ENCODE data around the gene PRKN.

The PRKN gene

DNA sequence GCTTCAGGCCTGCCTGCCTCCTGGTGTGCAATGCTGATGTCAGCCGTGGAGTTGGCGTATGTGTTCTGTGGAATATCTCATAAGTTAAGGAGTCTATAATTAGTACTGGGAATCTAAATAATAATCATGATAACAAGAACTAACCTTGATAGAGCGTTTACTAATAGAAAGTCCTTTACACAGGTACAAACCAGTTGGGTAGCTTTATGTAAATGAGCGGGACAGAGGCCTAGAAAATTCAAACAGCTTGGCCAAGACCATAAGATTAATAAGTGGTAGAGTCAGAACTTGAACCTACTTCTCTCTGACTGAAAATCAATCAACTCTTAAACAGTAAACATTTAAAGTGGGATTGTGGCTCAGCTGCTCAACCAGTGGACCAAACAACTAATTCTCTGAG lies 882.8 kb downstream of the PRKN start:
- H3K27ac ChIP-seq (ENCODE audit: low read depth, low read length), result no peak overlapping the region
- no peaks in the 10 kb centered on the region for H3K27me3 ChIP-seq (ENCODE audit: control insufficient read depth in 1 of 2, insufficient read depth in 2 of 2, low read length in 2 of 2)
- H3K4me1 ChIP-seq (ENCODE audit: insufficient read depth, low read length), result no peaks in the 10 kb centered on the region
- H3K9ac ChIP-seq (ENCODE audit: low read length), result no peak overlapping the region
- no peaks in the 10 kb centered on the region for H3K36me3 ChIP-seq (ENCODE audit: insufficient read depth, low read length)
- no peaks in the 10 kb centered on the region for H3K9me3 ChIP-seq (ENCODE audit: low read length)
- H3K4me3 ChIP-seq (ENCODE audit: low read depth in 1 of 2, low read length in 2 of 2), result no peak overlapping the region

DNA sequence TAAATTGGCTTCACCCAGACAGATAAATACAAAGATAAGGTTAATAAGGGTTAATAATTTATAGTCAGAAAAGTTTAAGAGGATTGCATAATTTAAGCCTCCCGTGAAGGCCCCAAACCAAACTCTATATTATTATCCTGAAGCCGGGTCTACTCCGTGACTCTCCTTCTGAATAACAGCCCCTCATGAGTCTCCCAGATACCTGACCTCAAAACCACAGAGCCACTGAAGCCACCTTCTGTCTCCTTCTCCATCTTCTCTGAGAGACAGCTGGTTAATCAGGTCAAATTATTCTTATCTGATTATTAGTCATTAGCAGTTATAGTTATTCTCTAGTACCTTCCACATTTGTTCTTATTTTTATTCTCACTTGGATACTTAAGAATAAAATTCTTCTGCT lies 884.5 kb downstream of the PRKN start:
- no peaks in the 10 kb centered on the region for H3K36me3 ChIP-seq (ENCODE audit: insufficient read depth, low read length)
- no peaks in the 10 kb centered on the region for H3K9me3 ChIP-seq (ENCODE audit: low read length)
- H3K27ac ChIP-seq (ENCODE audit: low read depth, low read length), result no peak overlapping the region
- no peaks in the 10 kb centered on the region for H3K4me1 ChIP-seq (ENCODE audit: insufficient read depth, low read length)
- no peak overlapping the region for H3K9ac ChIP-seq (ENCODE audit: low read length)
- H3K4me3 ChIP-seq (ENCODE audit: low read depth in 1 of 2, low read length in 2 of 2), result no peak overlapping the region
- H3K27me3 ChIP-seq (ENCODE audit: control insufficient read depth in 1 of 2, insufficient read depth in 2 of 2, low read length in 2 of 2), result no peaks in the 10 kb centered on the region

DNA sequence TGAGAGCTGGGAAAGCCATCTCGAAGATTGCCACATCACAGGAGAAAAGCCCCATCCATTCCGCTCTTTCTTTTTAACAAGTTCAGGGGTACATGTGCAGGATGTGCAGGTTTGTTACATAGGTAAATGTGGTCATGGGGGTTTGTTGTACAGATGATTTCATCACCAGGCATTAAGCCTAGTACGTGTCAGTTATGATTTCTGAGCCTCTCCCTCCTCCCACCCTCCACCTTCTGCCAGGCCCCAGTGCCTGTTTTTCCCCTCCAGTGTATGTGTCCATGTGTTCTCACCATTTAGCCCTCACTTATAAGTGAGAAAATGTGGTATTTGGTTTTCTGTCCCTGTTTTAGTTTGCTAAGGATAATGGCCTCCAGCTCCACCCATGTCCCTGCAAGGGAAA lies 887.2 kb downstream of the PRKN start:
- H3K4me3 ChIP-seq (ENCODE audit: low read depth in 1 of 2, low read length in 2 of 2), result no peak overlapping the region
- no peaks in the 10 kb centered on the region for H3K9me3 ChIP-seq (ENCODE audit: low read length)
- H3K4me1 ChIP-seq (ENCODE audit: insufficient read depth, low read length), result no peaks in the 10 kb centered on the region
- H3K27me3 ChIP-seq (ENCODE audit: control insufficient read depth in 1 of 2, insufficient read depth in 2 of 2, low read length in 2 of 2), result no peaks in the 10 kb centered on the region
- no peak overlapping the region for H3K27ac ChIP-seq (ENCODE audit: low read depth, low read length)
- no peaks in the 10 kb centered on the region for H3K36me3 ChIP-seq (ENCODE audit: insufficient read depth, low read length)
- H3K9ac ChIP-seq (ENCODE audit: low read length), result no peak overlapping the region

DNA sequence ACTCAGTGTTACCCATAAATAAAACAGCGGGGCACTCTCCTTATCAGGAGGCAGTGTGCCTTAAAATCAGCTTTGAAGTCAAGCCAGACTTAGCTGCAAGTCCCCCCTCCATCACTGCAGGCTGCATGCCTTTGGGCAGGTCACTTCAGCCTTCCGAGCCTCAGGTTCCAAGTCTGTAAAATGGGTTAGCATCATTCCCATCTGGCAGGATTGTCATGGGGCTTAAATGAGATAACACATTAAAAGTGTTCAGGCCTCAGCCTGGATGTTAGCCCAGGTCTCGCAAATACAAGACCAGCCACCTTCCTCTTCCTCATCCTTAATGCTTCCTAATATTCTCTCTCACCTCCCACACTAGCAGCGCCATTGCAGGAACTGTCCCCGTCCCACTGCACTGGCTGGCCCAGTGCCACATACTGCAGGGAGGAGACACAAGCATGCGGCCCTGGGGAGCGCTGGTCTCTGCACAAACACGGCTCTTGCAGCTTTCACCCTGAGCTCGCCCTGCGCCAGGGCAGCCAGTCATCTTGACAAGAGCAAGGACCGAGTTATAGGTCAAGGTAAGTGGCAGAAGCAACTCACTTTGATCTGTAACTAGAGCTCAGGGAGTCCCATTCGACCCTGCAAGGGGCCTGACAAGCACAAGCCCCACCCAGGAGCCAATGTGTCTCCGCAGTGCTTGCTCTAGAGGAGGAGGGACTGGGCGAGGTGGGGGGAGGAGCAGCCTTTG lies 889.1 kb downstream of the PRKN start:
- Histone ChIP-seq H3K9ac (ENCODE audit: low read length) (no peak overlapping the region), H3K27me3 (ENCODE audit: control insufficient read depth in 1 of 2, insufficient read depth in 2 of 2, low read length in 2 of 2) (no peaks in the 10 kb centered on the region), H3K4me3 (ENCODE audit: low read depth in 1 of 2, low read length in 2 of 2) (no peak overlapping the region), H3K36me3 (ENCODE audit: insufficient read depth, low read length) (no peaks in the 10 kb centered on the region), H3K9me3 (ENCODE audit: low read length) (no peaks in the 10 kb centered on the region), H3K27ac (ENCODE audit: low read depth, low read length) (no peak overlapping the region), H3K4me1 (ENCODE audit: insufficient read depth, low read length) (no peaks in the 10 kb centered on the region)

DNA sequence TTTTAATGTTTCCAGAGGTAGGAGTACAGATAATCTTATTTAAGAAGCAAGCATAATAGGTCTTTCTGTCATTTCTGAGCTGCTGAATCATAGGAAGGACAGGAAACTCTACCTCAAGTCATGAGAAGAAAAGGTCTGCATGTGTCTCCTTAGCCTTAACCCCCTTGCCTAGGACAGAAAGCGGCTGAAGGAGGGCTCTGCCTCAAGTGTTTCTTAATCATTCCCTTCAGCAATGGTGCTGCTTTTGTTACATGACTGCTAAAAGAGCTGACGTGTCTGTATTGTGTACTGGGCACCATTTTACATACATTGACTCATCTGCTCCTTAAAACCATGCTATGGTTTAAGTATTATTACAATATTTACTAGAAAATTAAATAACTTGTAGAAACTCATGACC lies 889.7 kb downstream of the PRKN start:
- H3K9me3 ChIP-seq (ENCODE audit: low read length), result no peaks in the 10 kb centered on the region
- H3K4me3 ChIP-seq (ENCODE audit: low read depth in 1 of 2, low read length in 2 of 2), result no peak overlapping the region
- H3K27ac ChIP-seq (ENCODE audit: low read depth, low read length), result no peak overlapping the region
- no peaks in the 10 kb centered on the region for H3K27me3 ChIP-seq (ENCODE audit: control insufficient read depth in 1 of 2, insufficient read depth in 2 of 2, low read length in 2 of 2)
- no peaks in the 10 kb centered on the region for H3K4me1 ChIP-seq (ENCODE audit: insufficient read depth, low read length)
- H3K9ac ChIP-seq (ENCODE audit: low read length), result no peak overlapping the region
- no peaks in the 10 kb centered on the region for H3K36me3 ChIP-seq (ENCODE audit: insufficient read depth, low read length)

DNA sequence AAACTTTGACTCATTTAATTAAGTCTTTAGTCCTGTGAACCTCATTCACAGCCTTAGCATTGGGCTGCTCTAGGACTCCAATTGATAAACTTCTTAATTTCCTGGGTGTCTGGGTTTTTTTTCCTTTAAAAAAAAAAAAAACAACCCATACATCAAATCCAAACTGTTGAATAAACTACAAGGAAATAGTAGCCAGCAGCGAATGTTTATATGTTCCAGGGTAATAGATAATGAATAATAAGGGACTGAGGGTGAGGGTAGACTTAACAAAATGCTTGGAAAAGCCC lies 890.2 kb downstream of the PRKN start:
- Histone ChIP-seq H3K9ac (ENCODE audit: low read length) (no peak overlapping the region), H3K36me3 (ENCODE audit: insufficient read depth, low read length) (no peaks in the 10 kb centered on the region), H3K27ac (ENCODE audit: low read depth, low read length) (no peak overlapping the region), H3K4me1 (ENCODE audit: insufficient read depth, low read length) (no peaks in the 10 kb centered on the region), H3K27me3 (ENCODE audit: control insufficient read depth in 1 of 2, insufficient read depth in 2 of 2, low read length in 2 of 2) (no peaks in the 10 kb centered on the region), H3K9me3 (ENCODE audit: low read length) (no peaks in the 10 kb centered on the region), H3K4me3 (ENCODE audit: low read depth in 1 of 2, low read length in 2 of 2) (no peak overlapping the region)

DNA sequence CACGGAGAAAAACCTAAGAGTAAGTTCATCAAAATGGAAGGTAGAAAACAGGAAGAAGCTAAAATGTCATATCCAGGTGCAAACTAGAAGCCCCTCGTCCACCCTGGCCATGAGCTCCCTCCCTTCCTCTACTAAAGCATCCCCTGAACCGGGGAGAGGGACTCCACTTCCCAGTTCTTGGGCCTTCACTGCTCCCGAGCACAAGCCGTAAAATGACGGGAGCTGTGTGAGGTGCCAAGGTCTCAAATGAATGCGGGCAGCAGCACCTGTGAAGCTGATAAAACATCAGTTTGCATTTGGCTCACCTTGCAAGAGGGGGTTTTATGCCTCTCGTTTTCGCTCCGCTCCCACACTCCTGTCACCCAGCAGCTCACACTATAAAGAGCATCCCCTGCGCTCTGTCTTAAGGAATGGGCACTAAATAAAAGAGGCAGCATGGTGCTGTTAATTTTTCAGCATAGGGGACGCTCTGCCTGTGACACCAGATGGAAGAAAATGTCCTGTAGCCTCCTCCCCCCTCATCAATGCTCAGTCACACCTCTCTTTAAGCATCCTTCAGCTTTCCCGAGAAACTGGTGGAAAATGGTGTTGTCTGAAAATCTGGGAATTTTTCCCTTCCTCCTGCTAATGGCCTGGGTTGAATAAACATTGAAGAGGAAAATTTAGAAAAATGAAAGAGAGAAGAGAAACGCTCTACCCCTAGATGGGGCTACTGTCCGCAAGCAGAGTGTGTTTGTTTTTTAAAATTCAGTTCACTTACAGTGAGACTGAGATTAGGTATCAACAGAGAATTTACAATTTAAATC lies 890.7 kb downstream of the PRKN start:
- H3K27ac ChIP-seq (ENCODE audit: low read depth, low read length), result no peak overlapping the region
- H3K9ac ChIP-seq (ENCODE audit: low read length), result no peak overlapping the region
- H3K4me1 ChIP-seq (ENCODE audit: insufficient read depth, low read length), result no peaks in the 10 kb centered on the region

DNA sequence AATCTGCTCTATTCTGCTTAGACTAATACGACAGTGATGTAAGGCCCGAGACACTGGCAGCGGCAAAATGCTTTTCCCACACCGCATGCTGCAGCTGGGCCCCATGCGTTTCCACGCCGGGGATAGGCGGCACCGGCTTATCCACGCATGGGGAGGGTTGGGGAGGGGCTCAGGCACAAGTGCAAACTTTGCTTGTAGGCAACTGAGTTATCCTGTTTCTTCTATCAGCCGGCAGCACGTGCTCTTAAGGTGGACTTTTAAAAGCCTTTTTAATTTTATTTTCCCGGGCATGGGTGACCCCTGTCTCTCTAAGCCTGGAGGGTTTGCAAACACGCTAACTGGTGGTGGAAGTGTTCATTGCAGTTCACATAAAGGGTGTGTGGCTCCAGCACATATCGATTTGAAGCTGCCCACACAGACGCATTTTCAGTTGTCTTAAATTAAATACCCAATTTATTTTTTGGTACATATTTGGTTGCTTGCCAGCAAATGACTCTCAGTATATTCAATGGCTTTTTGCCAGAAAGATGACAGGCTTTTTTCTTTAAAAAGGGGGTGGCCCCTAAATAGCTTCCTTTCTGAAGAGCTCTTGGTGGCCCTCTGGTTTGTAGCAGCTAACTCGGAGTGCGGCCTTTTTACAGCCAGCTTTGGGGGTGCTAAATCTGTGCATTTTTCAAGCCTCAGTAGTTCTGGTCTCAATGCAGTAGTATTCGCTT lies 891.9 kb downstream of the PRKN start:
- Histone ChIP-seq H3K4me1 (ENCODE audit: insufficient read depth, low read length) (no peaks in the 10 kb centered on the region), H3K9ac (ENCODE audit: low read length) (no peak overlapping the region), H3K27me3 (ENCODE audit: control insufficient read depth in 1 of 2, insufficient read depth in 2 of 2, low read length in 2 of 2) (no peaks in the 10 kb centered on the region), H3K36me3 (ENCODE audit: insufficient read depth, low read length) (no peaks in the 10 kb centered on the region), H3K4me3 (ENCODE audit: low read depth in 1 of 2, low read length in 2 of 2) (no peak overlapping the region), H3K27ac (ENCODE audit: low read depth, low read length) (no peak overlapping the region), H3K9me3 (ENCODE audit: low read length) (no peaks in the 10 kb centered on the region)

More for the DNA sequence above, 890.7 kb downstream of the PRKN start:
- Histone ChIP-seq H3K9me3 (ENCODE audit: low read length) (no peaks in the 10 kb centered on the region), H3K27me3 (ENCODE audit: control insufficient read depth in 1 of 2, insufficient read depth in 2 of 2, low read length in 2 of 2) (no peaks in the 10 kb centered on the region), H3K4me3 (ENCODE audit: low read depth in 1 of 2, low read length in 2 of 2) (no peak overlapping the region), H3K36me3 (ENCODE audit: insufficient read depth, low read length) (no peaks in the 10 kb centered on the region)

DNA sequence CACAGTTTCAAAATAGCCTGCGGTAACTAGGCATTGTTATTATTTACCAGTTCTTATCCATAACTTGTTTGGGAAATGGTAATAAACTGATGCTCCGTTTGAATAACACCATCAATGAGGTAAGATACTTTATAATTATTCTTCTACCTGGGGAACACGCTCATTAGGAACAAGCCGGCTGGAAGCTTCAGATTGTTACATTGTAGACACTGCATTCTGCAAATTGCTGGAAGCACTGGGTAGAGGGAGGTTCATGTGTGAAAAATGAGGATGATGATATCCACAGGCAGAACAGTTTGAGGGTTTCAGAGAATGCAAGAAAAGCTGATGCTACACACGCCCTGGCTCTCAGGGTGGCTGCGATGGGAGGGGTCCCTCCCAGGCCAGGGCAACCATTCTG lies 893.1 kb downstream of the PRKN start:
- H3K9ac ChIP-seq (ENCODE audit: low read length), result no peak overlapping the region
- H3K36me3 ChIP-seq (ENCODE audit: insufficient read depth, low read length), result no peaks in the 10 kb centered on the region
- no peaks in the 10 kb centered on the region for H3K27me3 ChIP-seq (ENCODE audit: control insufficient read depth in 1 of 2, insufficient read depth in 2 of 2, low read length in 2 of 2)
- H3K9me3 ChIP-seq (ENCODE audit: low read length), result no peaks in the 10 kb centered on the region
- no peak overlapping the region for H3K4me3 ChIP-seq (ENCODE audit: low read depth in 1 of 2, low read length in 2 of 2)
- H3K27ac ChIP-seq (ENCODE audit: low read depth, low read length), result no peak overlapping the region
- no peaks in the 10 kb centered on the region for H3K4me1 ChIP-seq (ENCODE audit: insufficient read depth, low read length)

DNA sequence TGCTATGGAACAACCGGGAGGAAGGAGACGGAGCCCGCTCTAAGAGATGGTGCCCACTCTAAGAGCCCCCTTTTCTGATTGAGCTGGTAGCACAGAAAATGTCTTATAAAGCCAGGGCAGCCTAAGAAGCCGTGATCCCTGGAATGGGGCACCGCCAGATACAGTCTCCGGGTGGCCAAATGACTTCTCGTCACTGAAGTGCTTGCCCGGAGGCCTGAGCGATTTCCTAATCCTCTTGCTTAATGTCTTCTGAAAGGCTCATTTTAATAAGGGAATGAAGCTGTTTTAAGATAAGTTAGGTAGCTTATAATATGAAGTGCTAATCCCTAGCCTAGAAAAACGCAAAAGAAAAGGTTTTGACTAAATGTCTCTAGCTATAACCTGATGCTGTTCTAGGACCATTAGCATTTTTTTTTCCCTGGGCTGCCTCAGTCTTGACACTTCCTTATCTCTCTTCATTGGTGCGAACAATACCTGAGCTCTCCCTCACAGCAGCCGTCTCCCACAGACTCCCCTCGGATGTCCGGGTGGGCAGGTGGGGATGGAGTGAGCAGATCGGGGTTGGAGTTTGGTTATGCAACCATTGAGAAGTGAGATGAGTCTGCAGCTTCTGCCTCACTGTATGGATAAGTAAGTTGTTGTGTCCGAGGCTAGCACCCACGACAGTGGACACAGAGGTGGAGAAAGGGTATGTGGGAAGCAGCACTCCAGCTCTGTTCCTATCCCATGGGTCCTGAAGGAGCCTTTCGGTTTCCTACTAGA lies 894.3 kb downstream of the PRKN start:
- no peak overlapping the region for H3K9ac ChIP-seq (ENCODE audit: low read length)
- no peak overlapping the region for H3K27ac ChIP-seq (ENCODE audit: low read depth, low read length)
- no peaks in the 10 kb centered on the region for H3K4me1 ChIP-seq (ENCODE audit: insufficient read depth, low read length)
- H3K27me3 ChIP-seq (ENCODE audit: control insufficient read depth in 1 of 2, insufficient read depth in 2 of 2, low read length in 2 of 2), result no peaks in the 10 kb centered on the region
- H3K9me3 ChIP-seq (ENCODE audit: low read length), result no peaks in the 10 kb centered on the region
- H3K4me3 ChIP-seq (ENCODE audit: low read depth in 1 of 2, low read length in 2 of 2), result no peak overlapping the region
- H3K36me3 ChIP-seq (ENCODE audit: insufficient read depth, low read length), result no peaks in the 10 kb centered on the region

DNA sequence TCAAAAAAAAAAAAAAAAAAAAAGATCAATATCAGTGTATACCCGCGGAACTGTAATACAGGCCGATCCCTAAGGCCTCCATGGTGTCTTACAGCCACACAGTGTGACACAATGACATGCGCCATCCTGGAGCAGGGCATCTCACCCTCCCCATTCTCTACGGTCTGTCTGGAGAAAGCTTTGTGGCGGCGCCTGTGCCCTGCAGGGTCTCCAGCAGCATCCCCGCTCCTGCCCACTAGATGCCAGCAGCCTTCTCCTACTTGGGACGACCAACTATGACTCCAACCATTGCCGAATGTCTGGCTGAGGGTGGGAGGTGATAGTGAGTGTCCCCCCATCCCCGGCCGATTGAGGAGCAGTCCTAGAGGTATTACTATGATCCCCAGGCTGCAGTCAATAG lies 894.9 kb downstream of the PRKN start:
- no peak overlapping the region for H3K27ac ChIP-seq (ENCODE audit: low read depth, low read length)
- no peaks in the 10 kb centered on the region for H3K4me1 ChIP-seq (ENCODE audit: insufficient read depth, low read length)

More for the DNA sequence above, 894.9 kb downstream of the PRKN start:
- no peaks in the 10 kb centered on the region for H3K27me3 ChIP-seq (ENCODE audit: control insufficient read depth in 1 of 2, insufficient read depth in 2 of 2, low read length in 2 of 2)
- H3K9me3 ChIP-seq (ENCODE audit: low read length), result no peaks in the 10 kb centered on the region
- H3K9ac ChIP-seq (ENCODE audit: low read length), result no peak overlapping the region
- H3K4me3 ChIP-seq (ENCODE audit: low read depth in 1 of 2, low read length in 2 of 2), result no peak overlapping the region
- H3K36me3 ChIP-seq (ENCODE audit: insufficient read depth, low read length), result no peaks in the 10 kb centered on the region
